Colonic mucosa (tissue), 4 donors: ENCODE data around the gene CH25H. TPM values are rescaled to one million over a fixed set of nuclear protein-coding genes. Genes with fewer than 3 reads are reported as not detected.

Source experiments
- DNase-seq: peaks from one replicate; pipeline ENCODE4 v3.0.0-alpha.2; 2020
- H3K27ac ChIP-seq: fragments of 200-600 bp; one replicate; pipeline ENCODE4 v1.8.0; 2021
- H3K27me3 ChIP-seq: fragments of 200-600 bp; one replicate; pipeline ENCODE4 v1.8.0; 2021
- H3K36me3 ChIP-seq: fragments of 200-600 bp; one replicate; pipeline ENCODE4 v1.8.0; 2021
- H3K4me1 ChIP-seq: fragments of 200-600 bp; one replicate; pipeline ENCODE4 v1.8.0; 2021; ENCODE audit warnings: mild to moderate bottlenecking
- H3K4me3 ChIP-seq: fragments of 200-600 bp; one replicate; pipeline ENCODE4 v1.8.0; 2021
- H3K9ac ChIP-seq, 2 donors: one replicate each; pipeline ENCODE4 v1.7.0; 2013; ENCODE audit warnings: control low read depth in 2 of 2, low read depth in 2 of 2, low read length in 2 of 2
- H3K9me3 ChIP-seq: fragments of 200-600 bp; one replicate; pipeline ENCODE4 v1.8.0; 2021
- CTCF ChIP-seq: fragments of 200-600 bp; IDR thresholded peaks from one replicate; pipeline ENCODE4 v1.8.0; 2022; ENCODE audit warnings: antibody characterized with exemption, mild to moderate bottlenecking
- intact Hi-C: fragments of 100-400 bp; cut with DNase I; formaldehyde crosslinking; loops from one replicate; pipeline ENCODE4 v1.14.1; 2022
- total RNA-seq, 2 donors: library from RNA; stranded (reverse); fragmentation: NEBNext Ultra II Directional in 1 of 2; extraction: Animal tissue kit (Norgen Biotek cat#: 25700) in 1 of 2; gene quantifications; one replicate each; pipeline ENCODE4 v1.2.1, GENCODE V29; 2021
- donor health status: healthy.
- donor health status: DM: no; HTN: no; CAD: no.
- donor health status: DM: no; HTN: no; CAD: no.

CH25H gene
- total RNA-seq, 2 donors from 2014 or later: 0.40 to 1.7 TPM

- intact Hi-C loops: no loop called here
- Histone ChIP-seq H3K9ac (no peak overlapping the region), H3K4me1 (no peaks in the 10 kb centered on the region), H3K36me3 (no peaks in the 10 kb centered on the region), H3K9me3 (no peaks in the 10 kb centered on the region), H3K27ac (no peak overlapping the region), H3K4me3 (no peak overlapping the region), H3K27me3 (no peaks in the 10 kb centered on the region)
- no peak for TF ChIP-seq CTCF
- DNase-seq: peak; percentile 22
Observed at GRCh38 chr10:89163265-89163995, 43.7 kb downstream of the CH25H start.

- no peaks in the 10 kb centered on the region for H3K9me3 ChIP-seq
- H3K4me1 ChIP-seq: no peaks in the 10 kb centered on the region
- no peaks in the 10 kb centered on the region for H3K36me3 ChIP-seq
- no peak for DNase-seq
- TF ChIP-seq CTCF: no peak
- no peak overlapping the region for H3K9ac ChIP-seq
- no peak overlapping the region for H3K27ac ChIP-seq
- H3K4me3 ChIP-seq: no peak overlapping the region
- no peaks in the 10 kb centered on the region for H3K27me3 ChIP-seq
- intact Hi-C loops: no loop called here
Observed at GRCh38 chr10:89162596-89162995, 44.5 kb downstream of the CH25H start.

DNA sequence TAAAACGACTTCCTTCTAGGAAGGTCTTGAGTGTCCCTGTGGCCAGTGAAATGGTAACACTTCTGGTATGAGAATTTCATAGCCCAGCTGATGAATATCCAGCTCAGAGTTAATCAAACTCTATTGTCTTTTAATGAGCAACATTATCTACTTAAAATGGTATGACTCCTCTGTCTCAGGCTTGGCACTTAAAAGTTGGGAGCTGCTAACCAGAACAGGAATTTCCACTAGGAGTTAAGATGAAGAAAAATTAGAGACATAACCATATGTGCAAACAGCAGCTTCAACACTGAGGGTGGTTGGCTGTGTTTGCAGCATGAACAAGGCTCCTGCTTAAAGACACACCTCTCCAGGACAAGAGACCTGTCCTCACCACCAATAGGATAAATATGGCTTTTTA lies 46.8 kb downstream of the CH25H start:
- Histone ChIP-seq H3K4me1 (no peaks in the 10 kb centered on the region), H3K27me3 (no peaks in the 10 kb centered on the region), H3K4me3 (no peak overlapping the region), H3K27ac (no peak overlapping the region), H3K36me3 (no peaks in the 10 kb centered on the region), H3K9ac (no peak overlapping the region), H3K9me3 (no peaks in the 10 kb centered on the region)
- no peak for TF ChIP-seq CTCF
- DNase-seq: no peak
- intact Hi-C loops: no loop called here

DNA sequence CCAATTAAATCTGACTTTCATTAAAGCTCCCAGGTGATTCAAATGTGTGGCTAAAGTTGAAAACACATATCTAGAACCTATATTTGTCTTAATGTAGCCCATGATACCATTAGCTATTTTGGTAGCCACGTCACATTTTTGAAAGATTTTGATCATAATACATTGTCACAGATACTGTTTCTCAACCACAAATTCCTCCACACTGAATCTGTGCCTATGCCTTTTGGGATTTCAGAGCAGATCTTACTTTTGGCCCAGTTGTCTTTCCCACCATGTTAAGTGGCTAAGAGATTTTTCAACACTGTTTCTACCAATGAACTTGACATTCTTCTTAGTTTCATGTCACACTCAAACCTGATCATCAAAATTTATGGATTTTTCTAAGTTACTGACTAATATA lies 47.4 kb downstream of the CH25H start:
- intact Hi-C loops: no loop called here
- Histone ChIP-seq H3K4me3 (no peak overlapping the region), H3K9me3 (no peaks in the 10 kb centered on the region), H3K9ac (no peak overlapping the region), H3K36me3 (no peaks in the 10 kb centered on the region), H3K27ac (no peak overlapping the region), H3K4me1 (no peaks in the 10 kb centered on the region), H3K27me3 (no peaks in the 10 kb centered on the region)
- no peak for DNase-seq
- TF ChIP-seq CTCF: no peak

GRCh38 chr10:89159316-89159715 lies 47.8 kb downstream of the CH25H start:
- H3K9me3 ChIP-seq: no peaks in the 10 kb centered on the region
- H3K27ac ChIP-seq: no peak overlapping the region
- no peak overlapping the region for H3K4me3 ChIP-seq
- H3K27me3 ChIP-seq: no peaks in the 10 kb centered on the region
- H3K9ac ChIP-seq: no peak overlapping the region
- TF ChIP-seq CTCF: no peak
- intact Hi-C loops: no loop called here
- H3K36me3 ChIP-seq: no peaks in the 10 kb centered on the region
- no peak for DNase-seq
- no peaks in the 10 kb centered on the region for H3K4me1 ChIP-seq
